LNCaP clone FGC (cell line): ENCODE results near the gene RAB25.

ENCODE experiments used
- DNase-seq: peaks from one replicate; pipeline ENCODE4 v3.0.0-alpha.2; 2011; ENCODE audit warnings: low read depth
- H3K4me3 ChIP-seq: 2 replicates; pipeline ENCODE4 v1.5.1; 2011; ENCODE audit warnings: mild to moderate bottlenecking, low read depth, low read length, control low read depth
- TF ChIP-seq, protein P1 (sequence below): IDR thresholded peaks from 2 replicates; pipeline ENCODE4 v1.5.1; 2012; ENCODE audit warnings: mild to moderate bottlenecking; ENCODE audit not compliant: control insufficient read depth, insufficient read depth; ENCODE audit errors: extremely low read depth

The RAB25 gene

GRCh38 chr1:156100205-156100995 lies 39.4 kb downstream of the RAB25 start:
- no peak for DNase-seq
- TF ChIP-seq, protein P1, sequence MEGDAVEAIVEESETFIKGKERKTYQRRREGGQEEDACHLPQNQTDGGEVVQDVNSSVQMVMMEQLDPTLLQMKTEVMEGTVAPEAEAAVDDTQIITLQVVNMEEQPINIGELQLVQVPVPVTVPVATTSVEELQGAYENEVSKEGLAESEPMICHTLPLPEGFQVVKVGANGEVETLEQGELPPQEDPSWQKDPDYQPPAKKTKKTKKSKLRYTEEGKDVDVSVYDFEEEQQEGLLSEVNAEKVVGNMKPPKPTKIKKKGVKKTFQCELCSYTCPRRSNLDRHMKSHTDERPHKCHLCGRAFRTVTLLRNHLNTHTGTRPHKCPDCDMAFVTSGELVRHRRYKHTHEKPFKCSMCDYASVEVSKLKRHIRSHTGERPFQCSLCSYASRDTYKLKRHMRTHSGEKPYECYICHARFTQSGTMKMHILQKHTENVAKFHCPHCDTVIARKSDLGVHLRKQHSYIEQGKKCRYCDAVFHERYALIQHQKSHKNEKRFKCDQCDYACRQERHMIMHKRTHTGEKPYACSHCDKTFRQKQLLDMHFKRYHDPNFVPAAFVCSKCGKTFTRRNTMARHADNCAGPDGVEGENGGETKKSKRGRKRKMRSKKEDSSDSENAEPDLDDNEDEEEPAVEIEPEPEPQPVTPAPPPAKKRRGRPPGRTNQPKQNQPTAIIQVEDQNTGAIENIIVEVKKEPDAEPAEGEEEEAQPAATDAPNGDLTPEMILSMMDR = no peak
- no peak overlapping the region for H3K4me3 ChIP-seq

GRCh38 chr1:156101880-156102279 lies 40.9 kb downstream of the RAB25 start:
- H3K4me3 ChIP-seq = no peak overlapping the region
- DNase-seq = no peak
- TF ChIP-seq, protein P1 = no peak

DNA sequence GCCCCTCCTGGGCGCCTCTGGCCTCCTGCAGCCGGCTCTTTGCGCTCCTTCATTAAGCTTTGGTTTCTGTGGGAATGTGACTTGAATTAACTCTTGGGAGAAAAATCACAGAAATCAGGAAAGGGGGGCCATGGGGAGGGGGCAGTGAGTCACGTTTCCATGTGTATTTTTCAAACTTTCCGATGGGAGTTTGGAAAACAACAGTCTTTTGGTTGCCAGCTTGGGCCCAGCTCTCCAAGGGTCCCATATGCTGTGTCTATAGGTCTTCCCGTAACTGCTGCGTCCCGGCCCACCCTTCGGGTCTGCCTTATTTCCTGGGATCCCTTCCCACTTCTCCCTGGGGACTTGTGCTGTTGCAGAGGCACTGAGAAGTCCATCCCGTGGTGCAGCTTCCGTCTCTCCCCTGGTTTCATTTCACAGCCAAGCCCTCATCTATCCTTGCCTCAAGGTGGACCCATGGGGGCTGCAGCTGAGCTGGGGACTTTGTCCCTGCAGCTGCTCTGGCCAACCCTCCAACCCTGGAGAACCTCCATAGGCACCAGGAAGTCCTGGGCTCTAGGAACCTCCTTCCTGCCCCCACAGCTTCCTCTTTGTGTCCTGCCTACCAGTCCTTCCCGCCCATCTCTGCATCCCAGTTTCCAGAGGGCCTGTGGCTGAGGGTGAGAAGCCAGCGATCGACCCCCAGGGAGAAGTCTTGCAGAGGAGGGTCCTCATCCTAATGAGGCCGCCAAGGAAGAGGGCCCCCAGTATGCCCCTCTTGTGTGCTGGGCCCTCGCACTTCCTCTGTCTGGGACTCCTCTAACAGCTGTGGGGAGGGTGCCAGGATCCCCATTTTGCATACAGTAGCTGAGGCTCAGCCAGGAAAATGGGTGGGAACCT lies 41.9 kb downstream of the RAB25 start:
- no peak overlapping the region for H3K4me3 ChIP-seq
- DNase-seq = no peak
- TF ChIP-seq, protein P1 = no peak

DNA sequence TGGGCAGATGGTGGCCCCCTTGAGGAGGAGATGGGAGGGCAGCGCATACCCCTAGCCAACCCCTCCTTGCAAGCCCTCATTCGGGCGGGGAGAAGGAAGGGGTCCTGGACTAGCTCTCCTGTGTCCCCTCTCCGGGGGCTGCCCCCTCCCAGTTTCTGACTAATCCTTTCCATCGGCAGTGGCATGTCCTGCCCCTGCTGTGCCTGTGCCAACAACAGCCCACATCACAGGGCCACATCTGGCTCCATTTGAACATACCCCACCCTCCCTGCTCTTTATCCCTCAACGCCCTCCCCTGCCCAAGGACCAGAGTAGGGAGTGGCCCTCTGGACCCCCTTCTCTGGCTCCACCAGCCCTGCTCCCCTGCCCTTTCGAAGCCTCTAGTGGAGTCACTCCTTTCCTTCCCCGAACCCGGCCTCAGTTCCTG lies 42.6 kb downstream of the RAB25 start:
- H3K4me3 ChIP-seq = no peak overlapping the region
- no peak for DNase-seq

GRCh38 chr1:156104065-156104810 lies 43.3 kb downstream of the RAB25 start:
- H3K4me3 ChIP-seq = no peak overlapping the region
- TF ChIP-seq, protein P1 = no peak
- peak; percentile 43 for DNase-seq

More for the DNA sequence above, 42.6 kb downstream of the RAB25 start:
- TF ChIP-seq, protein P1 = no peak
